ENCODE measurements around the gene TMEM14B. TPM values are rescaled to one million over a fixed set of nuclear protein-coding genes. Genes with fewer than 3 reads are reported as not detected.

The TMEM14B gene
- total and polyA plus RNA-seq, 2 donors (not counting 3 experiments of a cell fraction or from before 2014, with no cell fraction given), result 58.2 to 73.1 TPM

DNA sequence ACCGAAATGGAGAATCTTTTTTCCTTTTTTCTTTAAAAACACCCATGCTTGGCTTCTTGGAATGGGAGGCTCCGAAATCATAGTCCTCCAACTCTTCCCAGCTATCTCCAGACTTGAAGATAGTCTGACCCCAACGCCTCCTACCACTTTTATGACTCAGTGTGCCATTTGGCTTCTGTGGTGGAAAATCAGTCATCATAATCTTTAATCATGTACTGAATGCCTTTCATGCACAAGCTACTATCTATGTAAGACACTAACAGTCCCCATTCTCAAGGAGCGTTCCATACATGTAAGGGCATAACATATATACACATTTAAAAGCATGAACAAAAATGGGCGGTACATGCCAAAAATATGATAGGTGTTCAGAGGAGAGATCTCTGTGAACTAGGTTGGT is 44.1 kb downstream of the TMEM14B start:
- H3K36me3 ChIP-seq (ENCODE audit: control insufficient read depth in 2 of 2, extremely low read depth in 1 of 2, insufficient read depth in 2 of 2, low read length in 2 of 2), result no peaks in the 10 kb centered on the region
- no peak for TF ChIP-seq EZH2 (IDR thresholded peaks at IDR 0.05; ENCODE audit: borderline replicate concordance, low read depth, low read length, severe bottlenecking)
- TF ChIP-seq GATA2 (IDR thresholded peaks at IDR 0.05; ENCODE audit: insufficient read depth, insufficient read length, low read depth, low read length), result no peak
- TF ChIP-seq JUN (IDR thresholded peaks at IDR 0.05; ENCODE audit: borderline replicate concordance, insufficient read depth, insufficient read length, low read depth), result no peak
- no peak for TF ChIP-seq CTCF (IDR thresholded peaks at IDR 0.05; ENCODE audit: extremely low read depth in 1 of 2, insufficient read depth in 1 of 2, low read depth in 1 of 2, low read length in 2 of 2)
- TF ChIP-seq FOS (IDR thresholded peaks at IDR 0.05; ENCODE audit: borderline replicate concordance, insufficient read depth, low read length), result no peak
- TF ChIP-seq, protein P1, sequence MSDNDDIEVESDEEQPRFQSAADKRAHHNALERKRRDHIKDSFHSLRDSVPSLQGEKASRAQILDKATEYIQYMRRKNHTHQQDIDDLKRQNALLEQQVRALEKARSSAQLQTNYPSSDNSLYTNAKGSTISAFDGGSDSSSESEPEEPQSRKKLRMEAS (IDR thresholded peaks at IDR 0.05; ENCODE audit: insufficient read depth, insufficient read length), result no peak
- no peak for TF ChIP-seq POLR2AphosphoS5 (IDR thresholded peaks at IDR 0.05; ENCODE audit: insufficient read depth, low read depth, low read length)
- TF ChIP-seq POLR2A (IDR thresholded peaks at IDR 0.05; ENCODE audit: low read depth, low read length), result no peak
- no peak for TF ChIP-seq MYC (IDR thresholded peaks at IDR 0.05; ENCODE audit: low read depth, low read length)
- H3K4me3 ChIP-seq (replicated peaks in 1 of 3; ENCODE audit: insufficient read depth in 1 of 3, low read depth in 1 of 3, low read length in 3 of 3), result no peak overlapping the region
- no peaks in the 10 kb centered on the region for H4K20me1 ChIP-seq (replicated peaks; ENCODE audit: control insufficient read depth, extremely low read depth, insufficient read depth, low read length)
- H3K79me2 ChIP-seq (ENCODE audit: control insufficient read depth, insufficient read depth, low read length), result no peaks in the 10 kb centered on the region
- no peaks in the 10 kb centered on the region for H3K9me1 ChIP-seq (replicated peaks; ENCODE audit: control insufficient read depth, extremely low read depth, insufficient read depth, low read length)
- no peak overlapping the region for H3K4me2 ChIP-seq (ENCODE audit: insufficient read depth, low read length)
- H3K9ac ChIP-seq (replicated peaks; ENCODE audit: extremely low read depth, insufficient read depth, low read length), result no peak overlapping the region
- H3K9me3 ChIP-seq (replicated peaks; ENCODE audit: control insufficient read depth, insufficient read depth, low read length), result no peaks in the 10 kb centered on the region
- no peaks in the 10 kb centered on the region for H3K27me3 ChIP-seq (ENCODE audit: control insufficient read depth in 2 of 2, insufficient read depth in 2 of 2, low read length in 2 of 2)
- dilution Hi-C loops (cut with MboI; ENCODE audit: extremely low pct_ligation_motif_present, low sequenced_read_pairs) (no loop called here), intact Hi-C loops (cut with micrococcal nuclease) (no loop called here)
- H2AFZ ChIP-seq (ENCODE audit: low read depth, low read length), result no peak overlapping the region
- POLR2A ChIA-PET, result no interaction called here
- H3K4me1 ChIP-seq (ENCODE audit: control insufficient read depth, extremely low read depth, insufficient read depth, low read length), result no peaks in the 10 kb centered on the region
- FAIRE-seq (no peak), DNase-seq (ENCODE audit: low read depth, low spot score) (no peak)
- CTCF ChIA-PET, result interaction anchor here (2.3 kb wide), 1 partner anchor 313 kb away, joined by 7 read pairs; no protein-coding TSS in a partner anchor
- H3K27ac ChIP-seq (ENCODE audit: insufficient read depth, low read depth, low read length), result no peak overlapping the region
- BruUV-seq (replicated peaks), result no TSS peak
